Amniotic stem cell (primary cell): ENCODE results near the gene ATP5PB.

Experiments used
- DNase-seq: peaks from one replicate; lab custom pipeline; 2025; lab: John Stamatoyannopoulos, UW

ATP5PB gene

GRCh38 chr1:111507411-111508201 lies 58.3 kb downstream of the ATP5PB start:
- no peak for DNase-seq

GRCh38 chr1:111509997-111510375 lies 60.7 kb downstream of the ATP5PB start:
- no peak for DNase-seq

- no peak for DNase-seq
Measured at GRCh38 chr1:111511370-111511769, 62.1 kb downstream of the ATP5PB start.
